ENCODE measurements around the gene CDC34.

DNA sequence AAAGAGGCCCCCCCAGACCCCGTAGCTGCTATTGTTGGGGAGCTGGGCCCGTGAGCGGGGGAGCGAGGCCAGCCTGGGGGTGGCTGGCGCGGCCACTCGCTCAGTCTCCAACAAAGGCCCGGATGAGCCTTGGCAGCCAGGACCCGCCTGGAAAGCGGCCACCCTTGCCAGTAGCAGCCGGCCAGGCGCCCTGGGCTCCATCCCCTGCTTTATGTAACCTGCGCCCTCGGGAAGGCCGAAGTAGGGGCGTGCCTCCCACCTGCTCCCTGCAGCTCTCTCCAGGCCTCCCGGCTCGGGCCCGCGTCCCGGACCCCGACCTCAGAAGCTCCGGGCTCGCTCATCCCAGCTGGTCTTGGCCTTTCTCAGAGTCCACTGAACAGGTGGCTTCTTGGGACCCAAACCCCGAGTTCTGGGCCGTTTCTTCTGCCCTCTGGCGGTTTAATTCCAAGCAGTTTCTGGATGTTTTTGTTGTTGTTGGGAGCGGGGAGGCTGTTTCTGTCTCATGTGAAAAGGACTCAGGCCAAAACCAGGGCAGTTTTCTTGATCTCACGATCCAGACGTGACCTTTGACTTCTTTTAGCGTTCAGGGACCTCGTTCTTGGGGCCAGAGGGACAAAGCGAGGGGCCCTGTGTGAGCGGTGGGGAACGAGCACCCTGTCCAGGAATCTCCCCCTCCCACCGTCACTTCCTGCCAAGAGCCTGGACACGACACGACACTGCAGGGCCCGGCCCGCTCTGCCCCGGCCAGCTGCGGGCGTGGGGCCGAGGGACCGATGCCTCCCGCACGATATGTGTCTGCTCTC is 1.2 kb downstream of the CDC34 start:
- TF ChIP-seq, protein P1, sequence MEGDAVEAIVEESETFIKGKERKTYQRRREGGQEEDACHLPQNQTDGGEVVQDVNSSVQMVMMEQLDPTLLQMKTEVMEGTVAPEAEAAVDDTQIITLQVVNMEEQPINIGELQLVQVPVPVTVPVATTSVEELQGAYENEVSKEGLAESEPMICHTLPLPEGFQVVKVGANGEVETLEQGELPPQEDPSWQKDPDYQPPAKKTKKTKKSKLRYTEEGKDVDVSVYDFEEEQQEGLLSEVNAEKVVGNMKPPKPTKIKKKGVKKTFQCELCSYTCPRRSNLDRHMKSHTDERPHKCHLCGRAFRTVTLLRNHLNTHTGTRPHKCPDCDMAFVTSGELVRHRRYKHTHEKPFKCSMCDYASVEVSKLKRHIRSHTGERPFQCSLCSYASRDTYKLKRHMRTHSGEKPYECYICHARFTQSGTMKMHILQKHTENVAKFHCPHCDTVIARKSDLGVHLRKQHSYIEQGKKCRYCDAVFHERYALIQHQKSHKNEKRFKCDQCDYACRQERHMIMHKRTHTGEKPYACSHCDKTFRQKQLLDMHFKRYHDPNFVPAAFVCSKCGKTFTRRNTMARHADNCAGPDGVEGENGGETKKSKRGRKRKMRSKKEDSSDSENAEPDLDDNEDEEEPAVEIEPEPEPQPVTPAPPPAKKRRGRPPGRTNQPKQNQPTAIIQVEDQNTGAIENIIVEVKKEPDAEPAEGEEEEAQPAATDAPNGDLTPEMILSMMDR (IDR thresholded peaks at IDR 0.05), result peak; percentile 35
- no peak for TF ChIP-seq MYC (IDR thresholded peaks at IDR 0.05; ENCODE audit: borderline replicate concordance, low read length)
